Muscle layer of colon (tissue), 2 donors: ENCODE data around the gene TSC2.

ENCODE experiments used
- H3K27ac ChIP-seq: one replicate; pipeline ENCODE4 v1.7.0; 2013; ENCODE audit warnings: low read depth, mild to moderate bottlenecking, low read length, moderate library complexity
- H3K27me3 ChIP-seq, 2 donors: one replicate each; pipeline ENCODE4 v1.7.0; 2013; ENCODE audit warnings: low read length in 2 of 2, mild to moderate bottlenecking in 2 of 2; ENCODE audit not compliant: insufficient read depth in 2 of 2, control insufficient read depth in 1 of 2
- H3K36me3 ChIP-seq: one replicate; pipeline ENCODE4 v1.7.0; 2013; ENCODE audit warnings: mild to moderate bottlenecking, low read length; ENCODE audit not compliant: insufficient read depth
- H3K4me1 ChIP-seq: one replicate; pipeline ENCODE4 v1.7.0; 2013; ENCODE audit warnings: mild to moderate bottlenecking, low read length; ENCODE audit not compliant: insufficient read depth
- H3K4me3 ChIP-seq, 2 donors: one replicate each; pipeline ENCODE4 v1.7.0; 2013; ENCODE audit warnings: low read length in 2 of 2, low read depth in 1 of 2, mild to moderate bottlenecking in 1 of 2, moderate library complexity in 1 of 2
- H3K9ac ChIP-seq: one replicate; pipeline ENCODE4 v1.7.0; 2013; ENCODE audit warnings: low read length
- H3K9me3 ChIP-seq: one replicate; pipeline ENCODE4 v1.7.0; 2013; ENCODE audit warnings: mild to moderate bottlenecking, low read length
- donor health status: abdominal sarcoma.
- donor health status: Adenocarcinoma of cecum.

The TSC2 gene

DNA sequence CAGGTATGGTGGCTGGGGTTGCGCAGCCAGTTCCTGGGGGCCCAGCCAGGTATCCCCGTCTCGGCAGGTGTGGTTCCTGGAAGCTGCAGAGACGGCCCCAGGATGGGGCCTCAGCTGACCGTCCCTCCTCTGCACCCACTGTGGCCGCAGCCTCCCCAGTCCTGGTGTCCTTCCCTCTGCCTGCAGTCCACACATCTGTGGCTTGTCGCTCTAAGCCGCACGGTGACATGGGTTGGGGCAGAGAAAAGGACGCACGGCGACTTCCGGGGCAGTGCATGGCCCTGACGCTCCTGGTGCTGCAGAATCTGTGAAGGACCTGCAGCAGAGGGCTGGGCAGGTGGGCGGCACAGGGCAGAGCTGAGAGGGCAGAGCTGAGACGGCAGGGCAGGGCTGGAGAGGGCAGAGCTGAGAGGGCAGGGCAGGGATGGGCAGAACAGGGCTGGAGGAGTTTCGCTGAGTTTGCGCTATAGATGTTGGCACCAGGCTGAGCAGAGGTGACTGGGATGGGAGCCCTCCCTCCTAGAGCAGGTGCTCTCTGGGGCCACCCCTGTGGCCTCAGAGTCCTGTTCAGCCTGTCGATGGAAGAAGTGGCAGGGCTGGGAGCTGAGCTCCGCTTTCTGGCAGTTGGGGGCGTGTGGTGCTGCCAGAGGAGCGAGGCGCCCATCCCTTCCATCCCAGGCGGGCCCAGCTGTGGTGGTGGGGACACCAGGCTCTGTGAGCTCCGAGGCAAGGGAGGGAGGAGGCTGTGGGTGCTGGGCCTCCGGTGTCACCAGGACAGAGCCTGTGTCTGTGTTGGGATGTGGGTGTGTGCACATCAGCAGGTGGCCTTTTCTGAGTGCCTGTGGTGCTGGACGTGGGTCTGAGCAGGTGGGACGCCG, 23.0 kb downstream of the TSC2 start:
- no peak overlapping the region for H3K9ac ChIP-seq
- H3K27me3 ChIP-seq: no peaks in the 10 kb centered on the region
- H3K9me3 ChIP-seq: no peaks in the 10 kb centered on the region
- no peak overlapping the region for H3K4me3 ChIP-seq
- H3K4me1 ChIP-seq: peaks cover 6% of the 10 kb centered on the region
- no peak overlapping the region for H3K27ac ChIP-seq
- peaks cover 52% of the 10 kb centered on the region for H3K36me3 ChIP-seq

- Histone ChIP-seq H3K27me3 (no peaks in the 10 kb centered on the region), H3K27ac (no peak overlapping the region), H3K36me3 (peaks cover 52% of the 10 kb centered on the region), H3K9me3 (no peaks in the 10 kb centered on the region), H3K4me1 (peaks cover 6% of the 10 kb centered on the region), H3K4me3 (no peak overlapping the region), H3K9ac (no peak overlapping the region)
Measured at GRCh38 chr16:2071454-2072202, 23.8 kb downstream of the TSC2 start.

GRCh38 chr16:2072926-2073325, 25.1 kb downstream of the TSC2 start:
- Histone ChIP-seq H3K9me3 (no peaks in the 10 kb centered on the region), H3K27ac (no peak overlapping the region), H3K4me3 (no peak overlapping the region), H3K4me1 (peaks cover 6% of the 10 kb centered on the region), H3K9ac (no peak overlapping the region), H3K36me3 (peaks cover 64% of the 10 kb centered on the region), H3K27me3 (no peaks in the 10 kb centered on the region)

DNA sequence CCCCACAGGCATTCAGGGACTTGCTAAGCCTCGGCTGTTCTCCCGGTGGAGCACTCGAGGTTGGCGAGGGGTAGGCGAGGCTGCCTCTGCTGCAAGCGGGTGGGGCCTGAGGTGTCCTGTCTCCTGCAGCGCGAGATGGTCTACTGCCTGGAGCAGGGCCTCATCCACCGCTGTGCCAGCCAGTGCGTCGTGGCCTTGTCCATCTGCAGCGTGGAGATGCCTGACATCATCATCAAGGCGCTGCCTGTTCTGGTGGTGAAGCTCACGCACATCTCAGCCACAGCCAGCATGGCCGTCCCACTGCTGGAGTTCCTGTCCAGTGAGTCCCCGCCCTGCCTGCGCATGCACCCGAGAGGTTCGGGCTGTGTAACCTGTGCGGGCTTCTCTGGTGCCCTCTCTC, 26.3 kb downstream of the TSC2 start:
- no peak overlapping the region for H3K4me3 ChIP-seq
- peaks cover 6% of the 10 kb centered on the region for H3K4me1 ChIP-seq
- peaks cover 75% of the 10 kb centered on the region for H3K36me3 ChIP-seq
- no peaks in the 10 kb centered on the region for H3K27me3 ChIP-seq
- no peaks in the 10 kb centered on the region for H3K9me3 ChIP-seq
- H3K27ac ChIP-seq: no peak overlapping the region
- H3K9ac ChIP-seq: no peak overlapping the region

DNA sequence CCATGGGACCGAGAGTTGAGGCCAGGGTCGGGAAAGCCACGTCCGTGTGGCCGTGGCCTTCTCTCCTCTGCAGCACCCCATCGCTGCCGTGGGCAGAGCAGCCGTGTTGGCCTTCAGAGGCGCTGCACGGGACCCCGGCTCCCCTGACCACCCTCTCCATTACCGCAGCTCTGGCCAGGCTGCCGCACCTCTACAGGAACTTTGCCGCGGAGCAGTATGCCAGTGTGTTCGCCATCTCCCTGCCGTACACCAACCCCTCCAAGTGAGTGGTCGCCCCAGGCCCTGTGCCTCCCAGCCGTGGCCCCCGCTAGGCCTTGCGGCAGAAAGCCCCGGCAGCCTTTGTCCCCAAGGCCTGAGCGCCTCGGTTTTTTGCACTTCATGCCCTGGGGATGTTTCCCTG, 27.8 kb downstream of the TSC2 start:
- peaks cover 6% of the 10 kb centered on the region for H3K4me1 ChIP-seq
- H3K27ac ChIP-seq: no peak overlapping the region
- peaks cover 75% of the 10 kb centered on the region for H3K36me3 ChIP-seq
- H3K9ac ChIP-seq: no peak overlapping the region
- no peaks in the 10 kb centered on the region for H3K27me3 ChIP-seq
- no peaks in the 10 kb centered on the region for H3K9me3 ChIP-seq
- H3K4me3 ChIP-seq: no peak overlapping the region

DNA sequence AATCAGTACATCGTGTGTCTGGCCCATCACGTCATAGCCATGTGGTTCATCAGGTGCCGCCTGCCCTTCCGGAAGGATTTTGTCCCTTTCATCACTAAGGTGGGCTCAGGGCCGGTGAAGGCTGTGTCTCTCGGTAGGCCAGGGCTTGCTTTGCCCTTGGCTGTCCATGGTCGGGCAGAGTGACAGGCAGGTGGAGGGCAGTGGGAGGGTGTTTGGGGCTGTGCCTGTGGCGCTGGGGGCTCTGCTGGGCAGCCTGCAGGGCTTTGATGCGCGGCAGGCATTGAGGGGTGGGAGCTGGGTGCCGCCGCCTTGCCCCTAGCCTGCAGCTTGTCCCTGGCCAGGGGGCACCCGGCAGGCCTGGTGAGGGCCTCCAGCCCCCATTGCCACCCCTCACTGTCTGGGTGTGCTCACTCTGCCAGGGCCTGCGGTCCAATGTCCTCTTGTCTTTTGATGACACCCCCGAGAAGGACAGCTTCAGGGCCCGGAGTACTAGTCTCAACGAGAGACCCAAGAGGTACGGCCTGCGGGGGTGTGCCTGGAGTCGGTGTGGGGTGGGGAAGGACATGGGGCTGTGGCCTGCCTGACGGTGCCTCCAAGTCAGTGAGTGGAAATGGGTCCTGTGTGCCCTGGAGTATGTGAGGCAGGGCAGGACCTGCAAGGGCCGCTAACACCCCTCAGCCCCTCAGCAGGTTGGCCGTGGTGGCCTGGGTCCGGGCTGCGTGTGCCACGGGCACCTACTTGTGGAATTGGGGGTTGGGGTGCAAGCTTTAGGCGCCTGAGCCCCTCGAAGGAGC, 28.5 kb downstream of the TSC2 start:
- no peak overlapping the region for H3K27ac ChIP-seq
- no peaks in the 10 kb centered on the region for H3K27me3 ChIP-seq
- H3K9ac ChIP-seq: no peak overlapping the region
- no peaks in the 10 kb centered on the region for H3K9me3 ChIP-seq
- no peak overlapping the region for H3K4me3 ChIP-seq
- peaks cover 73% of the 10 kb centered on the region for H3K36me3 ChIP-seq
- peaks cover 6% of the 10 kb centered on the region for H3K4me1 ChIP-seq

GRCh38 chr16:2077016-2077415, 29.2 kb downstream of the TSC2 start:
- no peak overlapping the region for H3K4me3 ChIP-seq
- peaks cover 6% of the 10 kb centered on the region for H3K4me1 ChIP-seq
- H3K9me3 ChIP-seq: no peaks in the 10 kb centered on the region
- no peaks in the 10 kb centered on the region for H3K27me3 ChIP-seq
- H3K9ac ChIP-seq: no peak overlapping the region
- no peak overlapping the region for H3K27ac ChIP-seq
- H3K36me3 ChIP-seq: peaks cover 70% of the 10 kb centered on the region

GRCh38 chr16:2077696-2078095, 29.9 kb downstream of the TSC2 start:
- Histone ChIP-seq H3K27ac (no peak overlapping the region), H3K36me3 (peaks cover 70% of the 10 kb centered on the region), H3K9me3 (no peaks in the 10 kb centered on the region), H3K4me1 (peaks cover 13% of the 10 kb centered on the region), H3K27me3 (no peaks in the 10 kb centered on the region), H3K9ac (no peak overlapping the region), H3K4me3 (no peak overlapping the region)

DNA sequence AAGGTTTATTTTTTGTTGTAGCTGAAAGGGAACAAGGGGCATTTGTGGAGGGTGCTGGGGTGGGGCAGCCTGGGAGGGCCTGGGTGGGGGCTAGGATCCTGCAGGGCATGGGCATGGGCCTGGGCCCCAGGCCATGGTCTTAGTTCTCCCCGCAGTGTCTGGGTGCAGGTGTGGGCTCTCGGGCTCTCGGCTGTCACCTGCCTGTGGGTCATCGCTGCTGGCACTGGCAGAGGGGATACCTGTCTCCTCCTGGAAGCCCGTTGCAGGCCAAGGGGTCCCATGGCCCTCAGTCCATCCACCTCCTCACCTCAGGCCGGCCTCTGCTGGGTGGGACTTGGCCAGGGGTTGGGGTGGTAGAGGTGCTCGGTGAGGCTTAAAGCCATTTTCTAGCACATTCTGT, 30.3 kb downstream of the TSC2 start:
- Histone ChIP-seq H3K4me3 (no peak overlapping the region), H3K9me3 (no peaks in the 10 kb centered on the region), H3K9ac (no peak overlapping the region), H3K4me1 (peaks cover 16% of the 10 kb centered on the region), H3K27me3 (no peaks in the 10 kb centered on the region), H3K36me3 (peaks cover 67% of the 10 kb centered on the region), H3K27ac (no peak overlapping the region)

GRCh38 chr16:2078691-2079090, 30.9 kb downstream of the TSC2 start:
- no peak overlapping the region for H3K27ac ChIP-seq
- no peak overlapping the region for H3K9ac ChIP-seq
- no peak overlapping the region for H3K4me3 ChIP-seq
- peaks cover 64% of the 10 kb centered on the region for H3K36me3 ChIP-seq
- H3K27me3 ChIP-seq: no peaks in the 10 kb centered on the region
- peaks cover 16% of the 10 kb centered on the region for H3K4me1 ChIP-seq
- no peaks in the 10 kb centered on the region for H3K9me3 ChIP-seq

- Histone ChIP-seq H3K9ac (no peak overlapping the region), H3K36me3 (peaks cover 58% of the 10 kb centered on the region), H3K27ac (no peak overlapping the region), H3K27me3 (no peaks in the 10 kb centered on the region), H3K4me1 (peaks cover 16% of the 10 kb centered on the region), H3K4me3 (no peak overlapping the region), H3K9me3 (no peaks in the 10 kb centered on the region)
Measured at GRCh38 chr16:2079311-2079800, 31.6 kb downstream of the TSC2 start.
